GF-D8 (cell line): Measurements from ENCODE around the gene L3HYPDH.

Source experiments
- DNase-seq: peaks from one replicate; lab custom pipeline; 2025; lab: John Stamatoyannopoulos, UW

The L3HYPDH gene

GRCh38 chr14:59427653-59428580 lies 56.3 kb downstream of the L3HYPDH start:
- DNase-seq, result no peak

GRCh38 chr14:59425322-59425935 lies 58.8 kb downstream of the L3HYPDH start:
- DNase-seq, result no peak

GRCh38 chr14:59424341-59425071 lies 59.7 kb downstream of the L3HYPDH start:
- no peak for DNase-seq
